Lower leg skin (tissue), 3 donors: Measurements from ENCODE around the gene CAMTA1.

Experiments used
- POLR2A ChIP-seq, 2 donors: fragments of 450-650 bp; IDR thresholded peaks; one replicate each; pipeline ENCODE4 v1.6.1; 2016 to 2017; ENCODE audit warnings: antibody characterized with exemption in 2 of 2, mild to moderate bottlenecking in 1 of 2, moderate library complexity in 1 of 2
- TF ChIP-seq, protein P1 (sequence below), 3 donors: fragments of 450-650 bp; IDR thresholded peaks; one replicate each; pipeline ENCODE4 v1.5.1; 2016; ENCODE audit warnings: antibody characterized with exemption in 3 of 3, mild to moderate bottlenecking in 3 of 3, moderate library complexity in 2 of 3

GRCh38 chr1:7278827-7279765 lies 493.8 kb downstream of the CAMTA1 start:
- TF ChIP-seq, protein P1, sequence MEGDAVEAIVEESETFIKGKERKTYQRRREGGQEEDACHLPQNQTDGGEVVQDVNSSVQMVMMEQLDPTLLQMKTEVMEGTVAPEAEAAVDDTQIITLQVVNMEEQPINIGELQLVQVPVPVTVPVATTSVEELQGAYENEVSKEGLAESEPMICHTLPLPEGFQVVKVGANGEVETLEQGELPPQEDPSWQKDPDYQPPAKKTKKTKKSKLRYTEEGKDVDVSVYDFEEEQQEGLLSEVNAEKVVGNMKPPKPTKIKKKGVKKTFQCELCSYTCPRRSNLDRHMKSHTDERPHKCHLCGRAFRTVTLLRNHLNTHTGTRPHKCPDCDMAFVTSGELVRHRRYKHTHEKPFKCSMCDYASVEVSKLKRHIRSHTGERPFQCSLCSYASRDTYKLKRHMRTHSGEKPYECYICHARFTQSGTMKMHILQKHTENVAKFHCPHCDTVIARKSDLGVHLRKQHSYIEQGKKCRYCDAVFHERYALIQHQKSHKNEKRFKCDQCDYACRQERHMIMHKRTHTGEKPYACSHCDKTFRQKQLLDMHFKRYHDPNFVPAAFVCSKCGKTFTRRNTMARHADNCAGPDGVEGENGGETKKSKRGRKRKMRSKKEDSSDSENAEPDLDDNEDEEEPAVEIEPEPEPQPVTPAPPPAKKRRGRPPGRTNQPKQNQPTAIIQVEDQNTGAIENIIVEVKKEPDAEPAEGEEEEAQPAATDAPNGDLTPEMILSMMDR (IDR thresholded peaks at IDR 0.05): no peak
- TF ChIP-seq POLR2A (IDR thresholded peaks at IDR 0.05): no peak
